H9 (cell line): ENCODE data around the gene LMO1. TPM values are rescaled to one million over a fixed set of nuclear protein-coding genes. Genes with fewer than 3 reads are reported as not detected.

Source experiments
- DNase-seq: peaks from one replicate; pipeline ENCODE4 v3.0.0-alpha.2; 2017
- H2AFZ ChIP-seq: one replicate; pipeline ENCODE4 v1.6.1; 2013; ENCODE audit warnings: mild to moderate bottlenecking, low read length, control low read depth, moderate library complexity
- H2AK5ac ChIP-seq: 2 replicates; pipeline ENCODE4 v1.6.1; 2013; ENCODE audit warnings: low read length, control low read depth, mixed read lengths; ENCODE audit not compliant: insufficient read length
- H2BK120ac ChIP-seq: one replicate; pipeline ENCODE4 v1.6.1; 2013; ENCODE audit warnings: low read depth, mild to moderate bottlenecking, low read length, control low read depth, inconsistent platforms; ENCODE audit not compliant: poor library complexity, severe bottlenecking
- H2BK12ac ChIP-seq: 2 replicates; pipeline ENCODE4 v1.6.1; 2013; ENCODE audit warnings: low read length, control low read depth, mixed read lengths, low read depth; ENCODE audit not compliant: insufficient read length
- H2BK15ac ChIP-seq: 2 replicates; pipeline ENCODE4 v1.6.1; 2013; ENCODE audit warnings: low read depth, low read length, control low read depth
- H2BK20ac ChIP-seq: one replicate; pipeline ENCODE4 v1.6.1; 2013; ENCODE audit warnings: low read depth, mild to moderate bottlenecking, low read length, control low read depth, inconsistent platforms; ENCODE audit not compliant: poor library complexity, severe bottlenecking
- H2BK5ac ChIP-seq: 2 replicates; pipeline ENCODE4 v1.6.1; 2013; ENCODE audit warnings: low read length, control low read depth, mixed read lengths; ENCODE audit not compliant: insufficient read length
- H3K14ac ChIP-seq: 2 replicates; pipeline ENCODE4 v1.6.1; 2013; ENCODE audit warnings: low read length, control low read depth; ENCODE audit not compliant: insufficient read depth
- H3K18ac ChIP-seq: 2 replicates; pipeline ENCODE4 v1.6.1; 2013; ENCODE audit warnings: low read depth, mild to moderate bottlenecking, mixed read lengths, low read length, control low read depth; ENCODE audit not compliant: insufficient read length
- H3K23ac ChIP-seq: 2 replicates; pipeline ENCODE4 v1.6.1; 2013; ENCODE audit warnings: low read length, control low read depth, mixed read lengths, low read depth; ENCODE audit not compliant: insufficient read length
- H3K23me2 ChIP-seq: 2 replicates; pipeline ENCODE4 v1.6.1; 2013; ENCODE audit warnings: low read depth, mild to moderate bottlenecking, mixed read lengths, low read length, control low read depth; ENCODE audit not compliant: insufficient read length, poor library complexity, severe bottlenecking
- H3K27ac ChIP-seq: 2 replicates; pipeline ENCODE4 v1.5.1; 2013; ENCODE audit warnings: low read length, control low read depth, mixed read lengths, low read depth; ENCODE audit not compliant: insufficient read length
- H3K27me3 ChIP-seq: 2 replicates; pipeline ENCODE4 v1.6.1; 2013; ENCODE audit warnings: low read length, control low read depth, inconsistent platforms; ENCODE audit not compliant: insufficient read depth
- H3K4ac ChIP-seq: 2 replicates; pipeline ENCODE4 v1.6.1; 2013; ENCODE audit warnings: low read depth, mild to moderate bottlenecking, control low read depth, inconsistent platforms, low read length, moderate library complexity
- H3K4me1 ChIP-seq: 2 replicates; pipeline ENCODE4 v1.6.1; 2013; ENCODE audit warnings: low read length, control low read depth, inconsistent platforms; ENCODE audit not compliant: insufficient read depth
- H3K4me2 ChIP-seq: 2 replicates; pipeline ENCODE4 v1.6.1; 2013; ENCODE audit warnings: low read length, control low read depth, mixed read lengths; ENCODE audit not compliant: insufficient read length, insufficient read depth
- H3K56ac ChIP-seq: 2 replicates; pipeline ENCODE4 v1.6.1; 2013; ENCODE audit warnings: low read depth, mild to moderate bottlenecking, mixed read lengths, low read length, control low read depth; ENCODE audit not compliant: insufficient read length
- H3K79me1 ChIP-seq: 2 replicates; pipeline ENCODE4 v1.6.1; 2013; ENCODE audit warnings: low read depth, mild to moderate bottlenecking, moderate library complexity, low read length, control low read depth, inconsistent platforms; ENCODE audit not compliant: insufficient read depth, poor library complexity, severe bottlenecking
- H3K79me2 ChIP-seq: 2 replicates; pipeline ENCODE4 v1.6.1; 2013; ENCODE audit warnings: low read length, control low read depth, inconsistent platforms; ENCODE audit not compliant: insufficient read depth
- H3K9ac ChIP-seq: 2 replicates; pipeline ENCODE4 v1.6.1; 2013; ENCODE audit warnings: low read length, control low read depth, mixed read lengths; ENCODE audit not compliant: insufficient read length; ENCODE audit errors: extremely low read depth
- H3K9me3 ChIP-seq: one replicate; pipeline ENCODE4 v1.6.1; 2013; ENCODE audit warnings: low read depth, low read length, inconsistent platforms; ENCODE audit not compliant: control insufficient read depth
- H3T11ph ChIP-seq: one replicate; pipeline ENCODE4 v1.6.1; 2013; ENCODE audit warnings: mild to moderate bottlenecking, low read length, control low read depth, inconsistent platforms
- H4K20me1 ChIP-seq: one replicate; pipeline ENCODE4 v1.6.1; 2013; ENCODE audit not compliant: control insufficient read depth, insufficient read length, insufficient read depth
- H4K5ac ChIP-seq: 2 replicates; pipeline ENCODE4 v1.6.1; 2013; ENCODE audit warnings: low read depth, mild to moderate bottlenecking, mixed read lengths, low read length, control low read depth; ENCODE audit not compliant: insufficient read length
- H4K8ac ChIP-seq: replicated peaks from 2 replicates; pipeline ENCODE4 v1.6.1; 2013; ENCODE audit warnings: low read length, control low read depth, mixed read lengths, low read depth; ENCODE audit not compliant: insufficient read length
- H4K91ac ChIP-seq: 2 replicates; pipeline ENCODE4 v1.6.1; 2013; ENCODE audit warnings: low read depth, mild to moderate bottlenecking, moderate library complexity, mixed read lengths, low read length, control low read depth; ENCODE audit not compliant: insufficient read length
- H3K27ac Mint-ChIP-seq, 3 experiments: 2 replicates in 2 of 3; 3 replicates in 1 of 3; pipeline ENCODE4 v1.8.0; 2020 to 2021; ENCODE audit warnings: mixed read lengths in 3 of 3, mild to moderate bottlenecking in 1 of 3, moderate library complexity in 1 of 3
- H3K27me3 Mint-ChIP-seq: 2 replicates; pipeline ENCODE4 v1.8.0; 2021; ENCODE audit warnings: low read depth, mild to moderate bottlenecking, moderate library complexity, mixed read lengths
- H3K36me3 Mint-ChIP-seq, 3 experiments: 2 replicates in 2 of 3; 3 replicates in 1 of 3; pipeline ENCODE4 v1.8.0; 2020 to 2021; ENCODE audit warnings: low read depth in 3 of 3, mixed read lengths in 3 of 3; ENCODE audit not compliant: insufficient read depth in 1 of 3
- H3K4me1 Mint-ChIP-seq, 2 experiments: 2 replicates each; pipeline ENCODE4 v1.8.0; 2020; ENCODE audit warnings: mixed read lengths in 2 of 2
- H3K4me3 Mint-ChIP-seq, 2 experiments: 2 replicates in 1 of 2; 3 replicates in 1 of 2; pipeline ENCODE4 v1.8.0; 2020 to 2021; ENCODE audit warnings: mild to moderate bottlenecking in 2 of 2, mixed read lengths in 2 of 2, moderate library complexity in 1 of 2
- H3K9me3 Mint-ChIP-seq, 2 experiments: 2 replicates in 1 of 2; 3 replicates in 1 of 2; pipeline ENCODE4 v1.8.0; 2020; ENCODE audit warnings: mild to moderate bottlenecking in 2 of 2, mixed read lengths in 2 of 2, moderate library complexity in 1 of 2
- WGBS: extraction: QIAGEN DNeasy Blood & Tissue Kit; methylation state at CpG from one replicate; pipeline ENCODE4 v1.1.7; 2013; ENCODE audit warnings: missing lambda C conversion rate, low lambda C conversion rate, mixed read lengths; ENCODE audit not compliant: insufficient read length; ENCODE audit errors: extremely low coverage; 5-methylcytosine and 5-hydroxymethylcytosine counted together
- total RNA-seq: library from RNA; stranded (reverse); gene quantifications from 2 replicates; pipeline ENCODE4 v1.2.1, GENCODE V29; 2021
- TF ChIP-seq, protein P1 (sequence below): fragments of 200-600 bp; sonication (generic); conservative IDR thresholded peaks from 3 replicates; pipeline ENCODE4 v1.8.0; 2021; ENCODE audit warnings: antibody characterized with exemption, mild to moderate bottlenecking

The LMO1 gene
- total RNA-seq, 1 experiment from 2014 or later: 0.50 TPM

DNA sequence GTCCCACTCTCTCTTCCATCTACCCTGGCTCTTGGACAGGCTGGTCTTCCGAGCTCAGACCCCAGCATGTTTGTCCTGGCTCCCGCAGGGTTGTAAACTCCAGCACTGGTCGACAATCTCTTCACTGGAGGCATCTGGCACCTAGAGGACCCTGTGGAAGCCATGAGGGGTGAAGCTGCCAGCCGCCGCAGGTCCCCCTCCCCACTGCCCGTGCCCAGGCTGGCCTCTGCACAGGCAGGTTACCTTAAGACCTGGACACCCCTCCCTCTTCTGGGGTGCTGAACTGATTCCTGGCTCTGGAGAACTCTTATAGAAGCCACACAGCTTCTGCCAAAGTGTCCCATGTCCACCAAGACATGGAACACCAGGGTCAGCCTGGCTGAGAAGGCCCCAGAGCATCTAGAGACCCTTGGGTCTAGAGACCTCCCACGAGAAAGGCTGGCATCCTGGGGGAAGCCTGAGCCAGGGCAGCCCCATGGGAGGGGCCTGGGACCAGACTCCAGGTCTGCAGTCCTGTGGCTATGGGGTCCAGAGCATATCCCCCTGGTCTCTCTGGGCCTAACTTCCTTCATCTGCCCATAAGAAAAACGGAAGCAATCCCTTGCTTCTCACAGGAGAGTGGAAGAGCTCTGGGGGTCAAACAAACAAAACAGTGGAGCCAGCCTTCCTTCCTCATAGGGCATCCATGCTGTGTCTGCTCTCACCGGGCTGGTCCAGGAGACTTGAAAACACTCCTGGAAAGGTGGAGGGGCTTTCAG, 30.6 kb downstream of the LMO1 start:
- Histone ChIP-seq H3K14ac (no peak overlapping the region), H2AK5ac (no peak overlapping the region), H3K27me3 (no peaks in the 10 kb centered on the region), H2BK5ac (no peak overlapping the region), H3K4me1 (no peaks in the 10 kb centered on the region), H3K79me2 (no peaks in the 10 kb centered on the region), H3K79me1 (no peaks in the 10 kb centered on the region), H2BK20ac (no peak overlapping the region), H3K4ac (no peak overlapping the region), H3K4me2 (no peak overlapping the region), H4K91ac (no peak overlapping the region), H3K18ac (no peak overlapping the region), H3K56ac (no peak overlapping the region), H2BK15ac (no peak overlapping the region), H2BK120ac (no peak overlapping the region), H3T11ph (no peak overlapping the region), H3K27ac (no peak overlapping the region), H4K8ac (no peak overlapping the region), H3K23me2 (no peaks in the 10 kb centered on the region), H2BK12ac (no peak overlapping the region), H4K20me1 (no peaks in the 10 kb centered on the region), H2AFZ (no peak overlapping the region), H4K5ac (no peak overlapping the region), H3K9ac (no peak overlapping the region), H3K23ac (no peak overlapping the region), H3K9me3 (no peaks in the 10 kb centered on the region)
- no peak overlapping the region; a peak in 1 of 7 replicates for H3K27ac Mint-ChIP-seq
- no peak overlapping the region for H3K4me3 Mint-ChIP-seq
- no peaks in the 10 kb centered on the region for H3K36me3 Mint-ChIP-seq
- no peaks in the 10 kb centered on the region for H3K27me3 Mint-ChIP-seq
- H3K4me1 Mint-ChIP-seq: peaks cover 9 to 18% of the 10 kb centered on the region in 2 experiments
- TF ChIP-seq, protein P1, sequence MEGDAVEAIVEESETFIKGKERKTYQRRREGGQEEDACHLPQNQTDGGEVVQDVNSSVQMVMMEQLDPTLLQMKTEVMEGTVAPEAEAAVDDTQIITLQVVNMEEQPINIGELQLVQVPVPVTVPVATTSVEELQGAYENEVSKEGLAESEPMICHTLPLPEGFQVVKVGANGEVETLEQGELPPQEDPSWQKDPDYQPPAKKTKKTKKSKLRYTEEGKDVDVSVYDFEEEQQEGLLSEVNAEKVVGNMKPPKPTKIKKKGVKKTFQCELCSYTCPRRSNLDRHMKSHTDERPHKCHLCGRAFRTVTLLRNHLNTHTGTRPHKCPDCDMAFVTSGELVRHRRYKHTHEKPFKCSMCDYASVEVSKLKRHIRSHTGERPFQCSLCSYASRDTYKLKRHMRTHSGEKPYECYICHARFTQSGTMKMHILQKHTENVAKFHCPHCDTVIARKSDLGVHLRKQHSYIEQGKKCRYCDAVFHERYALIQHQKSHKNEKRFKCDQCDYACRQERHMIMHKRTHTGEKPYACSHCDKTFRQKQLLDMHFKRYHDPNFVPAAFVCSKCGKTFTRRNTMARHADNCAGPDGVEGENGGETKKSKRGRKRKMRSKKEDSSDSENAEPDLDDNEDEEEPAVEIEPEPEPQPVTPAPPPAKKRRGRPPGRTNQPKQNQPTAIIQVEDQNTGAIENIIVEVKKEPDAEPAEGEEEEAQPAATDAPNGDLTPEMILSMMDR: no peak
- no peak for DNase-seq
- WGBS: no CpG with 5 or more reads among the region's 9 CpGs
- H3K9me3 Mint-ChIP-seq: no peaks in the 10 kb centered on the region
